Measurements from ENCODE around the gene TCF7L1. TPM values are rescaled to one million over a fixed set of nuclear protein-coding genes. Genes with fewer than 3 reads are reported as not detected.

TCF7L1 gene
- total and polyA plus RNA-seq, 2 experiments from 2014 or later = 0.65 to 1.8 TPM

DNA sequence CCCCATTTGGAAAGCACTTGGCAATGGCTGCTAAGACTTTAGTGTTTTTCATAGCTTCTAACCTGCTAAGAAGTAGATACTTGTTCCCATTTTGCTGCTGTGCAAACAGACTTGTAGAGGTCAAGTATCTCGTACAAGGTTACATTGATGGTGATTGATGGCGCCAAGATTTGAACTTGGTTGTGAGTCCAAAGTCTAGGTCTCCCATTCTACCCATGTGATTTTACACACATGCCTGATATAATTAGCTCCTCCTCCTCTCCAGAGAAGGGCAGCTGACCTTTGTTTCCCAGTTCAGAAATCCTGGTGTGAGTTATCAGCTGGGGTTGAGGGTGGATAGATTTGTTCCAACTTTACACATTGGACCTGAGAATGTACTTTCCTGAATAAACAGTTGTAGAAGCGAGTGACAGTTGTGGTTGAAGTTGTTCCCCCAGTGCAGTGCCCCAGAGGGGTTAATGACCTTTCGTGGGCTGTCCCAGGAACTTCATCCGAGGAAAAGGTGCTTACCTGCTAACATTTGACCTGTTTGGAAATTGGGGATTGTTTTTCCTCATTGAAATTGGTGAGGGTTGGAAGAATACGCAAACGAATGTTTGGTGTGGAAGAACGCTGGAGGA lies 10.4 kb downstream of the TCF7L1 start:
- H4K20me1 ChIP-seq (ENCODE audit: insufficient read depth) = no peaks in the 10 kb centered on the region
- DNase-seq = no peak
- TF ChIP-seq EZH2 (IDR thresholded peaks at IDR 0.05; ENCODE audit: insufficient read depth, poor library complexity, severe bottlenecking) (no peak), EZH2phosphoT487 (IDR thresholded peaks at IDR 0.05; ENCODE audit: insufficient read depth, low read depth) (no peak)
- no peak overlapping the region for H3K9ac ChIP-seq
- no peak overlapping the region for H2AFZ ChIP-seq
- H3K27ac ChIP-seq = no peak overlapping the region
- no peaks in the 10 kb centered on the region for H3K4me1 ChIP-seq (ENCODE audit: insufficient read depth)
- no peaks in the 10 kb centered on the region for H3K27me3 ChIP-seq (replicated peaks; ENCODE audit: insufficient read depth)
- H3K4me3 ChIP-seq = no peak overlapping the region
- H3K4me2 ChIP-seq (ENCODE audit: unreplicated experiment) = no peak overlapping the region
- H3K79me2 ChIP-seq (ENCODE audit: insufficient read depth) = no peaks in the 10 kb centered on the region; the same call in 1 of the 2 replicates
- WGBS, 2 experiments (ENCODE audit: low coverage in 1 of 2, low lambda C conversion rate in 2 of 2, missing lambda C conversion rate in 2 of 2) = 90% methylated on average over 8 of the region's 8 CpGs
- in situ Hi-C loops (cut with MboI) = no loop called here
- no peaks in the 10 kb centered on the region for H3K9me3 ChIP-seq (ENCODE audit: low read depth)
- H3K36me3 ChIP-seq (ENCODE audit: low read depth) = no peaks in the 10 kb centered on the region
- H3K9me2 ChIP-seq (ENCODE audit: insufficient read depth) = no peaks in the 10 kb centered on the region
- no peaks in the 10 kb centered on the region for H3F3A ChIP-seq (ENCODE audit: insufficient read depth)

- H3K27ac ChIP-seq = no peak overlapping the region
- H3K4me1 ChIP-seq (ENCODE audit: insufficient read depth) = 0 out of 2 replicates have a peak, but pooled peaks cover under 1% of the 10 kb centered on the region
- H3K4me2 ChIP-seq (ENCODE audit: unreplicated experiment) = no peak overlapping the region
- no peaks in the 10 kb centered on the region for H3K36me3 ChIP-seq (ENCODE audit: low read depth)
- H3K9ac ChIP-seq = no peak overlapping the region
- no peaks in the 10 kb centered on the region; the same call in 1 of the 2 replicates for H3K79me2 ChIP-seq (ENCODE audit: insufficient read depth)
- no peaks in the 10 kb centered on the region for H3K9me3 ChIP-seq (ENCODE audit: low read depth)
- no peak for DNase-seq
- in situ Hi-C loops (cut with MboI) = no loop called here
- 93 to 94% methylated on average over 4 of the region's 4 CpGs for WGBS, 2 experiments (ENCODE audit: low coverage in 1 of 2, low lambda C conversion rate in 2 of 2, missing lambda C conversion rate in 2 of 2)
- no peak overlapping the region for H2AFZ ChIP-seq
- no peak for TF ChIP-seq EZH2phosphoT487 (IDR thresholded peaks at IDR 0.05; ENCODE audit: insufficient read depth, low read depth)
- no peak for TF ChIP-seq EZH2 (IDR thresholded peaks at IDR 0.05; ENCODE audit: insufficient read depth, poor library complexity, severe bottlenecking)
- no peaks in the 10 kb centered on the region for H3K27me3 ChIP-seq (replicated peaks; ENCODE audit: insufficient read depth)
- no peaks in the 10 kb centered on the region for H3K9me2 ChIP-seq (ENCODE audit: insufficient read depth)
- H3F3A ChIP-seq (ENCODE audit: insufficient read depth) = peaks cover under 1% of the 10 kb centered on the region; the same call in 1 of the 2 replicates
- no peaks in the 10 kb centered on the region for H4K20me1 ChIP-seq (ENCODE audit: insufficient read depth)
- no peak overlapping the region for H3K4me3 ChIP-seq
These were observed 12.1 kb downstream of the TCF7L1 start for GRCh38 chr2:85145116-85145820.

DNA sequence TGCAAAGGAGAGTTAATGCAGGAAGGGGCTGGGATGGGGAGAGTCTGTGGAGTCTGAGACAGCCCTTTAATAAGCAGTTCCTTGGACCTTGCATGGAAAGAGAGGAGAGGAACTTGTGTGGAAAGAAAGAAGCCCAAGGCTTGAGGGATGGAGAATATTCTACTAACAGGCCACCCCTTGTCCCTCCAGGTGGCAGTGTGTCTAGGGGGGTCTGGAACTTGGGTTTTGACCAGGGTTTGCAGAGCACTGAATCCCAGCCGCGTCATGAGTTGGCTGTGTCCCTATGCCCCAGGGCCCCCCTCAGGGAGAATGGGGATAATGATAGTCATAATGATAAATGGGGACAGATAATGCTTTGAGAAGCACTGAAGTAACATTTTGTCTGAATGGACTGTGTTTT lies 15.0 kb downstream of the TCF7L1 start:
- H2AFZ ChIP-seq = no peak overlapping the region
- H3K9me2 ChIP-seq (ENCODE audit: insufficient read depth) = no peaks in the 10 kb centered on the region
- H3K9ac ChIP-seq = no peak overlapping the region
- DNase-seq = no peak
- H3K36me3 ChIP-seq (ENCODE audit: low read depth) = no peaks in the 10 kb centered on the region
- H3F3A ChIP-seq (ENCODE audit: insufficient read depth) = peaks cover 15% of the 10 kb centered on the region; the same call in 1 of the 2 replicates
- no peak overlapping the region for H3K4me3 ChIP-seq
- no peak overlapping the region for H3K27ac ChIP-seq
- no peaks in the 10 kb centered on the region for H3K27me3 ChIP-seq (replicated peaks; ENCODE audit: insufficient read depth)
- H3K4me1 ChIP-seq (ENCODE audit: insufficient read depth) = peaks cover 14% of the 10 kb centered on the region
- no peak for TF ChIP-seq EZH2 (IDR thresholded peaks at IDR 0.05; ENCODE audit: insufficient read depth, poor library complexity, severe bottlenecking)
- no peak for TF ChIP-seq EZH2phosphoT487 (IDR thresholded peaks at IDR 0.05; ENCODE audit: insufficient read depth, low read depth)
- no peak overlapping the region for H3K4me2 ChIP-seq (ENCODE audit: unreplicated experiment)
- WGBS, 2 experiments (ENCODE audit: low coverage in 1 of 2, low lambda C conversion rate in 2 of 2, missing lambda C conversion rate in 2 of 2) = 59 to 83% methylated on average over 2 of the region's 2 CpGs
- in situ Hi-C loops (cut with MboI) = no loop called here
- peaks cover 9% of the 10 kb centered on the region; the same call in 1 of the 2 replicates for H3K79me2 ChIP-seq (ENCODE audit: insufficient read depth)
- H4K20me1 ChIP-seq (ENCODE audit: insufficient read depth) = no peaks in the 10 kb centered on the region
- no peaks in the 10 kb centered on the region for H3K9me3 ChIP-seq (ENCODE audit: low read depth)

DNA sequence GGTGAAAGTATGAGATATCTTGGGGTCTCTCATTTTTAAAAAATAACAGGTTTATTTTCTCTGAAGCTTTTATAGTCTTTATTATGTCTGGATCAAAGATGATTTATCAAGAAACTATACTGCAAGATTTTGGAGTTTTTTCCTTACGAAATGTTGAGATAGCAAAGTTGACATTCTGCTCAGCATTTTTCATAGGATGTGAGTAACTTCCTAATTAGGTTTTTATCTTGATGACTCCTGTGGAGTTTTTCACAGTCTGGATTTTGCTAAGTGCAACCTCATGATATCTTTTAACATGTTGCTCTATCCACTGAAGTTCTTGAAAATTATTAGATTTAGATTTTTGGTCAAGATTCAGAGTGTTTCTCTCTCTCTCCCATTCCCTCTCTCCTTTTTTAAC lies 17.8 kb downstream of the TCF7L1 start:
- TF ChIP-seq EZH2phosphoT487 (IDR thresholded peaks at IDR 0.05; ENCODE audit: insufficient read depth, low read depth) = no peak
- TF ChIP-seq EZH2 (IDR thresholded peaks at IDR 0.05; ENCODE audit: insufficient read depth, poor library complexity, severe bottlenecking) = no peak
- WGBS, 2 experiments (ENCODE audit: low coverage in 1 of 2, low lambda C conversion rate in 2 of 2, missing lambda C conversion rate in 2 of 2) = 3% methylated on average over 1 of the region's 1 CpG
- no peaks in the 10 kb centered on the region for H3K36me3 ChIP-seq (ENCODE audit: low read depth)
- H2AFZ ChIP-seq = no peak overlapping the region
- H3K4me2 ChIP-seq (ENCODE audit: unreplicated experiment) = peak overlapping the region; percentile 27
- H3F3A ChIP-seq (ENCODE audit: insufficient read depth) = peaks cover 15% of the 10 kb centered on the region; the same call in 1 of the 2 replicates
- H3K79me2 ChIP-seq (ENCODE audit: insufficient read depth) = peaks cover 32% of the 10 kb centered on the region
- no peaks in the 10 kb centered on the region for H3K27me3 ChIP-seq (replicated peaks; ENCODE audit: insufficient read depth)
- H3K27ac ChIP-seq = no peak overlapping the region
- no peak overlapping the region for H3K4me3 ChIP-seq
- no peaks in the 10 kb centered on the region for H3K9me3 ChIP-seq (ENCODE audit: low read depth)
- H3K4me1 ChIP-seq (ENCODE audit: insufficient read depth) = peaks cover 14% of the 10 kb centered on the region
- no peaks in the 10 kb centered on the region for H3K9me2 ChIP-seq (ENCODE audit: insufficient read depth)
- no peaks in the 10 kb centered on the region for H4K20me1 ChIP-seq (ENCODE audit: insufficient read depth)
- peak; percentile 47 for DNase-seq
- in situ Hi-C loops (cut with MboI) = no loop called here
- no peak overlapping the region for H3K9ac ChIP-seq

Data from GM23248 (cell line).